NCI-H2171 (cell line): ENCODE data around the gene SCAMP3.

ENCODE experiments used
- DNase-seq: peaks from one replicate; lab custom pipeline; 2025; lab: John Stamatoyannopoulos, UW

SCAMP3 gene

DNA sequence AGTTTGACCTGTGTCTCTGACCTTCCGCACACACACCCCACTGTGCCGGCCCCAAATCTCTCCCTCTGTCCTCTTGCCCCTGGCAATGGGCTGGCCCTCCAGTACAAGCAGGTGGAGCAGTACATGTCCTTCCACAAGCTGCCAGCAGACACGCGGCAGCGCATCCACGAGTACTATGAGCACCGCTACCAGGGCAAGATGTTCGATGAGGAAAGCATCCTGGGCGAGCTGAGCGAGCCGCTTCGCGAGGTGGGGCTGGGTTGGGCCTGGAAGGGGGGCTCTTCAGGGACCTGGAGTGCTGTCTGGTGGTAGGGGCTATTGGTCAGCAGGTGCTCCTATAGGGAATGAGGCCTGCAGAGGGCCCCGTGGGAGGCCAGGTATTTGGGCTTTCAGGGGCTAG is 22.9 kb upstream of the SCAMP3 start:
- no peak for DNase-seq

DNA sequence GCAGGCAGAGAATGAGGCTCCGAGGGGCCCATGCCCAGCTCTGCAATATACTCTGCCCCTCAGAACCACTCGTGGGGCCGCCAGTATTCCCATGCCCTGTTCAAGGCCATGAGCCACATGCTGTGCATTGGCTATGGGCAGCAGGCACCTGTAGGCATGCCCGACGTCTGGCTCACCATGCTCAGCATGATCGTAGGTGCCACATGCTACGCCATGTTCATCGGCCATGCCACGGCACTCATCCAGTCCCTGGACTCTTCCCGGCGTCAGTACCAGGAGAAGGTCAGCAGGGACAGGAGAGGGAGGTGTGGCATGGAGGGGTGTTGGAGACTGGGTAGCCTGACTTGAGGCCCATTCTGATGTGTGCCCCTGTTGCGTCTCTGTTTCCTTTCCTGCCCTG is 22.3 kb upstream of the SCAMP3 start:
- no peak for DNase-seq

DNA sequence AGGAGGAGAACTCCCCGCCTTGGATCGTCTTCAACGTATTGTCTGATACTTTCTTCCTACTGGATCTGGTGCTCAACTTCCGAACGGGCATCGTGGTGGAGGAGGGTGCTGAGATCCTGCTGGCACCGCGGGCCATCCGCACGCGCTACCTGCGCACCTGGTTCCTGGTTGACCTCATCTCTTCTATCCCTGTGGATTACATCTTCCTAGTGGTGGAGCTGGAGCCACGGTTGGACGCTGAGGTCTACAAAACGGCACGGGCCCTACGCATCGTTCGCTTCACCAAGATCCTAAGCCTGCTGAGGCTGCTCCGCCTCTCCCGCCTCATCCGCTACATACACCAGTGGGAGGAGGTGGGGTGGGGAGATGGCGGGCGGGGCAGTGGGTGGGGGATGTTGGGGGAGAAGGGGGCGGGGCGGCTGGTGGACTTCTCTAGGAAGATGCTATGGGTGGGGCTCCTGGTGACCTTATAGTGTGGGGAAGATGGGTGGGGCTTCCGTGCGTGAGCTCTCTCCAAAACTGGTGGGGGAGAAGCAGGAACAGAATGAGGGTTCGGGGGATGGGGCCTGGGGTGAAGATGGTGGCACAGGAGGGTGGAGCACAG is 20.4 kb upstream of the SCAMP3 start:
- no peak for DNase-seq

DNA sequence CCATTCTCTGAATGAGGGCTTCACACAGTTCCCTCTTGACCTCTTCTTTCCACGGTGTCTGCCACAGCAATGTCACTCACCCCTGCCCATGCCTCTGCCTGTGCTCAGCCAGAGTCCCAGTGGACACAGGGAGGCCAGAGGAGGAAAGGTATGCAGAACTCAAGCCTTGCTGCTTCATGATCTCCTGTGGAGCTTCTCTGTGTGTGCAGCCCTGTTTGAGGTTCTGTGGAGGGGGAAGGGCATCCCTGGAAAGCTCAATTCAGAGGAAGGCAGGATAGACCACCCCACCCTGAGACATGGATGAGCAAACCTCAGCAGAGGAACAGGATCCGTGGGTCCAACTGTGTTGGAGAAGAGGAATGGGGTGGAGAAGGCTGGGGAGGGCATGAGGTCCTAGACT is 17.1 kb upstream of the SCAMP3 start:
- DNase-seq: no peak

DNA sequence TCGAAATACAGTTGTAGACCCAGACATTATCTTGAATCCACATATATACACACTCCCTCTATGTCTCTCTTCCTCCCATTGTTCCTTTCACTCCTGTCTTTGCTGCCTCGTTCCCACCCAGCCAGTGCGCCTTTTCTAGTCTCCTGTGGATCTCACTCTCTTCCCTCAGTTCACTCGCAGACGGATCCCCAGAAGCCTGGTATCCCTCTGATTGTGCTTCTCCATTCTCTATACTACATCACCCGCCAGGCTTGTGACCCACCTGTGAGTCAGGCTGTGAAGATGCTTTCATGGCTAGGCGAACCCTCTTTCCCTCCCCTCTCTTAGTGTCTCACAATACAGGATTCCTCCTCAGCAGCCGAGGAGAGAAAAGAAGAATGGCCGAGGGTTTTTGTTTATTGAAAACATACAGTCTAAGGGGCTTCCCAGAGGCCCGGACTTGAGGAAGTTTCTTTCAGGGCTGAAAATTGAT is 16.6 kb upstream of the SCAMP3 start:
- DNase-seq: no peak

DNA sequence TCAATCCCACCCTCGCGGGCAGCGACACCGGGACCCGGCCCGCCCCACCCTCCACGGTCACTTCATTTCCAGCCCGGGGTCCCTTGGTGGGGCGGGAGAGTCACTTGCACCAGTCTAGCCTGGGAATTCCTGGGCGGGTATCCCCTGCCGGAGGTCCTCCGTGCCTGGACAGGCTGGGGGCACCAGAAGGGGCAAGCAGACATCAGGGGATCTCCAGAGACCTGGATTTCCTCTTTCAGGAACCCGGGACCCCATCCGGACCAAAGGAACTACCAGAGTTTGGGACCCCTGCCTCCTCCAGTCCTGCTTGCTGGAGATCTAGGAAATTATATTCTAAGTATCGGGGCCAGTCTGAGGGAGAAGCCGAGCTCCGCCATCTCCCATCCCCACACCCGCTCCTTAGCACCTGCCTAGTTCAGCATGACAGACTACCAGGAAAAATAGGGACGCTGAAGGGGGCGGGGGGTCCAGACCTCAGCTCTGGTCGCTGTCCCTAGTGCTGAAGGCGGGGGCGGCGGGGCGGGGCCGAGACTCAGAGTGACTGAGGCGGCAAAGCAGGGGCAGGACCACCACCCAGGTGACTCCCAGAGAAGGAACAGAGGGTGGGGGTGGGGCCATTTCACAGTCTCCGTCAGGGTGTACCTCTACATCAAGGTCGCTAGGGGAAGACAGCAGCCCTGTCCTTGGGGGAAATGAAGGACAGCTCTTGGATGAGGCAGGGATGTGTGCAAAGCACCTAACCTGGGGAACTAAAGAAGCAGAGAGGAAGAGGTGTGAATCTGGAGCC is 15.9 kb upstream of the SCAMP3 start:
- peak; percentile 79 for DNase-seq

DNA sequence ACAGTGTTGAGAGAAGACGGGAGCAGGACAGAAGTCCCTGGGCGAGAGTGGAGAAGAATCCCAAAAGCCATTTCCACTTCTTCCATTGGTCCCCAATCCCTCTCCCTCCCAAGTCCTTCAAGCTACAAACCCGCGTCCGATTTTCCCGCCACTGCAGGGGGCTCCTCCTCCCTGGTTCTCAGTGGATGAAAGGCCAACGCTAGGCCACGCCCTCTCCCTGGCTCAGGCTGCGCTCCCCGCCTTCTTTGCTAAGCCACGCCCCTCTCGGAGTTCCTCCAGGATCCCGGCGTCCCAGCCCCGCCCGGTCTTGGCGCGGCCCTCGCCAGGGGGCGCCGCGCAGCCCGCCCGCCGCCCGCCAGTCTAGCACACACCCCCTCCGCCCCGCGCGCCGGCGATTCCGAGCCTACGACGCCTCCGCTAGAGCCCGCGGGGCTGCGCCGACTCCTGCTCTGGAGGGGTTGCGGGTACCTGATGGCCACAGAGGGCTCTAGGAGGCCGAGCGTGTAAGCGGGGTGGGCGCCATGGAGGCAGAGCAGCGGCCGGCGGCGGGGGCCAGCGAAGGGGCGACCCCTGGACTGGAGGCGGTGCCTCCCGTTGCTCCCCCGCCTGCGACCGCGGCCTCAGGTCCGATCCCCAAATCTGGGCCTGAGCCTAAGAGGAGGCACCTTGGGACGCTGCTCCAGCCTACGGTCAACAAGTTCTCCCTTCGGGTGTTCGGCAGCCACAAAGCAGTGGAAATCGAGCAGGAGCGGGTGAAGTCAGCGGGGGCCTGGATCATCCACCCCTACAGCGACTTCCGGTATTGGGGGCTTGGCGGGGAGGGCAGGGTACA is 15.1 kb upstream of the SCAMP3 start, which contains the start of gene HCN3:
Gene HCN3, plus strand, starts transcription at position 394 of the 832 bp plus-strand sequence. Its CDS starts 128 bp downstream, at position 522.
- DNase-seq: peak; percentile 97

DNA sequence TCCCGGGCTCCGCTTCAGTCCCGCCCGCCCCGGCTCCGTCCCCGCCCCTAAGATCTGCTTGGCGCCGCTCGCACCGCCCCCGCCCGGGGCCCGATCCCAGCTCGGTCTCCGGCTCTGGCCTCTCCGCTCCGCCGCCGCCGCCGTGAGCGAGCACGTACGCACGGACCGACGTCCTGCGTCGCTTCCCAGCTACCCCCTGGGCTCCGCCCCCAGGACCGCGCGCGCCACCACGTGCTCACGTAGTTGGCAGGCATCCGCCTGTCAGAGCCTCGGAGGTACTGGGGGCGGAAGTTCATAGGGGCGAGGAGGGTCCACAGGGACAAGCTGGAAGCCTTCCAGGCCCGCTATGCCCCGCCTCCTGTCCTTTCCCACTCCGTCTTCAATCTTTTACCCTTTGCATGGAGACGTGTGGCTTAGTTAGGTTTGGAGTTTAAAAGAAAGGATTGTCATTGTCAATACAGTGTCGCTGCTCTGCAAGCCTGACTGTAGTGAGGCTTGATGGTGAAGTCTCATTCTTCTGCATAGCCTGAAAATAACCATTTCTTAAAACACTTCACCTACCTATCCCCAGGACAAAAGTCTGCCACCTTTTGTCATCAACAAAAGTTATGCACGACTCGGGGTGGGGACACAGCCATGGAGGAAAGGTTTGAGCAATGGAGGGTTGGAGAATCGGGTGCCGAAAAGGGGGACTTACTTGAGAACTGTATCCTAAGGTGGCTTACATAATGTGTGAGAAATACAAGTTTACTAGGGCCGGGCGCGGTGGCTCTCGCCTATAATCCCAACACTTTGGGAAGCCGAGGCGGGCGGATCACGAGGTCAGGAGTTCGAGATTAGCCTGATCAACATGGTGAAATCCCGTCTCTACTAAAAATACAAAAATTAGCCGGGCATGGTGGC is 11.4 kb upstream of the SCAMP3 start, which contains the start of gene CLK2:
Gene CLK2, minus strand, starts transcription at position 162 of the 903 bp plus-strand sequence. CDS start 2,527 bp downstream, outside the sequence.
- peak; percentile 94 for DNase-seq

DNA sequence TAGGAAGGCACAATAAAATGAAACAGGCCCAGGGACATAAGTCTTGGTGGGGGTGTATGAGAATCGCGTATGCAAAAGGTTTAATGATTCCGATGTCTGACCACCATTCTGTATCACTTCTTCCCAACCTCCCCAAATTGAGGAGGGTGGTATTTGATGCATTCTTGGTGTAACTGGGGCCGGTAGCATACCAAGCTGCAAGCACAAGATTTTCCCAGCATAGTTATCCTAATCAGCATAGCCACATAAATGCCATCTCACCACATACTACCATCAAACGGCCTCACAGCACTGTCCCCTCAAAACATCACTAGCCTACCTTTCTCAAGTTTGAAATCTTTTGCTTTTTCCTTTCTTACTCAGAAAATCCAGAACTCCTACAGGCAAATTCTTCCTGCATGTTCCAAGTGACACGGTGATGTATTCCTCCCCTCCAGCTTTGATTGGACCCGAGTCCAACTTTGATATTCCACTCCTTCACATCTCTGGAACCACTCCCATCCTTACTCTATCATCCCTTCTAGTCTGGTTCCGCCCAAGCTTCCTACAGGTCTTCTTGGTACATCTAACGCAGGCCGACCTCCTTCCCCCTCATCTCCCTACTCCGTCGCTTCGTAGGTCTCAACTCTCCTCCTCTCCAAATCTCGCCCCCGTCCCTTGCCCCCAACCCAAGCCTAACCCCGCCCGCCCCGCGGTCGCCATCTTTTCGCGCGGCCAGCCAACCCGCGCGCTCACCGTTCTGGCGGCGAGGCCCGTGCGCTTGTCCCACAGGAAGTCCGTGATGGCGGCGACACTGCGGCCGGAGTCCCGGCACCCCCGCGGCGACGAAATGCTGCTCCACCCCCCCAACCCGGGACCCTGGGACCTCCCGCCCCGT is 10.5 kb upstream of the SCAMP3 start:
- peak; percentile 77 for DNase-seq

DNA sequence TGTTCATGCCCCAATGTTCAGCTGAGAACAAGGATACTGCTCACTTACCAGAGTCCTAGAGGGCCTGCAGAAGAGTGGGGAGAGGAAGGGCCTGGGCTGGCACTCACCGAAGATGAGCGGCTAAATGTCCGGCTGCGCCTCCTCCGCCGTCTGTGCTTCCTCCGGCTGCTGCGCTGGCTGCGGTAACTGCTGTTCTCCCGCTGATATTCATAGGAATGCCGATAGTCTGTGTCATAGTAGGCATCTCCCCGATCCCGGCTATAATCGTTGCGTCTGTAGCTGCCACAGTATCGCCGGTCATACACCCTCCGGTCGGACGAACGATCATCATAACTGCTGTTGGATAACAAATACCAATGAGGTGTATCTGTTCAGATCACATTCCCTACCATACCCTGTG is 7.2 kb upstream of the SCAMP3 start:
- DNase-seq: no peak

DNA sequence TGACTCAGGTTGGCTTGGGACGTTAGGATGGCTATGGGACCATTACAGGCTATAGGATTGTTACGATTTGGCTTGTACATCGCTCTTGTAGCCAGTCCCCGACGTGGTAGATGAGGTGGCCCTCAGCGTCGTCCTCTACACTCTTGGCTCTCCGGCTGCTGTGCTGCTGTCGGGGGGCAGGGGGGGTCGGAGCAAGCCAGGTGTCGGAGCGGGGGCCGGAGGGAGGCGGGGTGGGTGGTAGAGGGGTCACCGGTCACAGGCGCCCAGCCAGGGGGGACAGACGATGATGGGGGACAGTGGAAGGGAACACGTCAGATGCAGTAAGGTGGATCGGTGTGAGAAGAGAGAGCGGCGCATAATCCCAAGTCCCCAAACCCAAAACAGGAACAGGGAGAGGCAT is 6.5 kb upstream of the SCAMP3 start:
- DNase-seq: no peak

DNA sequence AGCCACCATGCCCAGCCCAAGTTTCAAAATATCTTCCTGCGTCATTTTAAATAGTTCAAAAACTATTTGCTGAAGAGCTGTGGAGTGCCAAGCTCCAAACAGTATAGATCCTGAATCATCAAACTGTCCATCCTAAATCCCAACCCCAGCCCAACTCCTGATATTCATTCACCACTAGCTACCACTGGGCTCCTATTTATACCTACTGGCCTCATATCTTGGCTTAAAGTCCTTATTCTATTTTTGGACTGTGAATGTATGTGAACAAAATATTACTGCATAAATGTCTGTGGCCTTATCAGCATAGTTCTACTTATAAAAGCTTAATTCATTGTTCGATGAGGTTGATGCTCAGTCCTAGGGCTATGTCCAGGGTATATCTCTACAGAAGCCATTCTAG is 5.2 kb upstream of the SCAMP3 start:
- DNase-seq: no peak

DNA sequence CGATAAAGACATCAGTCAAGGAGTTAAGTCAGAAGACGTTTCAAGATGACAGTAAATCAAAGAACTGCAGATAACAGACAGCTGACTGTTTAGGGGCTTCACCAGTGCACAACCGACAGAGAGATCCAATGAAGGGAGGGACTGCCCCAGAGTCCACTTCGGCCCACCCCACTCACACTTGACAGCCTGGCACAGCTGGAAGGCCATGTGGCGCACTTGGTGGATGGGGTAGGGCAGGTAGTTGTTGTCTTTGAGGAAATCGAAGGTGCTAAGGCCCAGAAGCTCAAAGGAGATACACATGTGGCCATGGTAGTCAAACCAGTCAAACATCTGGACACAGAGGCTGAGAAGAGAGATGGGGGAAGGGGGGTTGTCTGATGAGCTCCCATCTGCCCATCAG is 4.4 kb upstream of the SCAMP3 start:
- DNase-seq: no peak

DNA sequence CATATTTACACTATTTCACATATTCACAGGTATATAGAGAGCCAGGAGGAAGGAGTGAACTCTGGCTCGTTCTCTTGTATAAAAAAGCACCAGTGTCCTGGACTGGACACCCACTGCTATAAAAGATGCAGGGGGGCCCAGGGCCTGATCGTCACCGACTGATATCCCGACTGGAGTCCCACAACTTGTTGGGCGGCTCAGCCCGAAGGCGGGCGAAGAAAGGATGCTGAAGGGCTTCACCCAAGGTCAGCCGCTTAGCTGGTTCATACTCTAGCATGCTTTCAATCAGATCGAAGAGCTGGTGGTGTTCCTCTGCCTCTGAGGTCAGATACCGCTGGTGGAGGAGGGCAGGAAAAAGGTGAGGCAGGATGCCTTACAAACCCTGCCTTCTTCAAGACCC is 907 bp upstream of the SCAMP3 start:
- DNase-seq: no peak

DNA sequence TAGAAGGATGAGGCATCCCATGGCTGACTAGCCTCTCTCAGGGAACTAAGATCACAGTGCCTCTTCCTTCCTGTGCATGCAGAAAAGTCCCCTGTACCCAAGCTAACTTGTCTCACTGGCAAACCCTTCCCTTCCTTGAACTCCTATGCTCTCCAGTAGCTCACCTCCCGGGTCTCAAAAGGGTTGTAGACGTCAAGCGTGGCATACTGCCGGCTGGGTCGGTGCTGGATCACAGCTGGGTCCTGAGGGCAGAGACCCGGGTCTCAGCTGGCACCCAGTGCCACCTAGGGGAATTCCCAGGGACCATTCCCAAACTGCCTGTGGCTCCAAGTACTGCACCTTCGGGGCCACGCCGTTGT is 688 bp downstream of the SCAMP3 start:
- DNase-seq: no peak

DNA sequence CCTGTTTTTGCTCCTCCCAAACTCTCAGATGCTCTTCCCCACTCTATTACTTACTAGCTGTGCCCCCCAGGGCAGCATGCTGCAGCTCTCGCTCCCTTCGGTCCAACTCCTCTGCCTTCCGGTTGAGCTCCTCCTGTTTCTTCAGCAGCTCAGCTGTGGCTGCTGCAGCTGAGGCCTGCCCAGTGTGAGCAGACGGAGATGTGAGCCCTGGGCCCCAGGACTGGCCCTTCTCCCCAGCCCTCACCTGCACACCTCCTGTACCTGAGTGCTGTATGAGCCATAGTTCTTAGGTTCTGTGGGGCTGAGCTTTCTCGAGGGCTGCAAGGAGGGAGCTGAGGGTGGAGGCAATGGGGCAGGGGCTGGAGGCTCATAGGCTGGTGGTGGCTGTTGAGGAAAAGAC is 1.9 kb downstream of the SCAMP3 start:
- DNase-seq: no peak

DNA sequence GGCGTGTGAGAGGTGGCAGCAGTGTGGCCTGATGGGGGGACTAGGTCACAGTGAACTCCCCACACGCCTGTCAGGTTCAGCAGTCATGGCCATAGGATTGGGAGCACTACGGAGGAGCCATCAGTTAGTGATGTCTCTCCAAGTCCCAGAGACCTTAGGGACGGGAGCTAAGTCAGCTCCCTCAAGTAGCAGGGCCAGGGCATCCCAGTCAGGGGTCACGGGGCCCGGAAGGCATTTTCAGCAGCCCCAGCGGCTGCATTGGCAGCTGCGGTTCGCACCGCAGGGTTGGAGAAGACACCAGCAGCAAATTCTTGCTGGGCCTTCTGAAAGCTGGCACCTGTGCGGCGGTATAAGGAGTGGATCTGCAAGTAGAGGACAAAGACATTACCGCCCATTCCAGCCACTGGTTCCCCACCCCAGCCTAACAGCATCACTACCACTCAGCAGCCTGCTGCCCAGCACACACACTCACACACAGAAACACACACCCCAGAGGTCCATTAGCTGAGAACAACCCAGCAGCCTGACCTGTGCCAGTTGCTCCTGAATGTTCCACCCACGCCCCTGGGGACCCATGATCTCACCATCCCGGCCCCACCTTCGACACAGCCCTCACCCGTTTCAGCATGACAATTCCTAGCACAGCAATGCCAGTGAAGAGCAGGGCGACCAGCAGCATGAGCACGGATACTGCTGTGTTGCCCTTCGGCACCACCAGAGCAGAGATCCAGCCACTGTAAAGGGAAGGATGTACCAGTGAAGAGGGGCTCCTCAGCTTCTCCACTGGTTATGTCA is 5.9 kb downstream of the SCAMP3 start:
- no peak for DNase-seq

DNA sequence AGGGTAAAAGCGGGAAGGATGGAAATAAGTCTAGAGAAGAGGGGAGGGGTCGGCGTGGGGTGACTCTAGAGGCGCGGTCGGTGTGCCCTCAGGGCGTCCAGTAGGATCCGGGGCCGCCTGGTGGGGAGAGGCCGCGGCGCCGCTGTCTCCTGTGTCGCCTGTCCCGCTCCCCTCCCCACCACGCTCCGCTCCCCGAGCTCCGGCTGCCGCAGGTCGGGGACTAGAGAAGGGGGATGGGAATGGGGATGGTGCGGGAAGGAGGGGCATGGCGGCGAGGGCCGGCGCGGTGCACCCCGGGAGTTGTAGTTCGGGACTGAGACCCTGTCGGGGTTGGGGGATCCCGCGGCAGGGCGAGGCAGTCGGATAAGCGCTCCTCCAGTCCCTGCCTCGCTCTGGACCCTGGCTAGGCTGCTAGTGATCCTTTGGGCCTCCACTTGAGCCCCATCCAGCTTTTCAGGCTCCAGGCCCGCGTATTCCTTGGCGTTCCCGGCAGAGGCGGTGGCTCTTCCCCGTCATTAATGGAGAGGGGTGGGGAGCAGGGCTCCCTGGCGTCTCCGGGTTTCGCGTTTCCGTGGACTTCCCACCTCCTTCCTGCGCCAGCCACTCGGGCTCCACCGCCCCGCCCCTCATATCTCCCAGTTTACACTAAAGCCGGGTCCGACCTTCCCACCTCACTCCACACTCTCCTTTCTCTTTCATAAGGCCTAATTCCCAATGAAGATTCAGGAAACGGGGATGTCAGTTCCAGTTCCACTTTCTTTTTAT is 6.7 kb downstream of the SCAMP3 start, which contains the start of gene ENTREP3:
Gene ENTREP3, minus strand, starts transcription at position 241 of the 765 bp plus-strand sequence. CDS start 606 bp downstream, outside the sequence.
- peak; percentile 87 for DNase-seq

DNA sequence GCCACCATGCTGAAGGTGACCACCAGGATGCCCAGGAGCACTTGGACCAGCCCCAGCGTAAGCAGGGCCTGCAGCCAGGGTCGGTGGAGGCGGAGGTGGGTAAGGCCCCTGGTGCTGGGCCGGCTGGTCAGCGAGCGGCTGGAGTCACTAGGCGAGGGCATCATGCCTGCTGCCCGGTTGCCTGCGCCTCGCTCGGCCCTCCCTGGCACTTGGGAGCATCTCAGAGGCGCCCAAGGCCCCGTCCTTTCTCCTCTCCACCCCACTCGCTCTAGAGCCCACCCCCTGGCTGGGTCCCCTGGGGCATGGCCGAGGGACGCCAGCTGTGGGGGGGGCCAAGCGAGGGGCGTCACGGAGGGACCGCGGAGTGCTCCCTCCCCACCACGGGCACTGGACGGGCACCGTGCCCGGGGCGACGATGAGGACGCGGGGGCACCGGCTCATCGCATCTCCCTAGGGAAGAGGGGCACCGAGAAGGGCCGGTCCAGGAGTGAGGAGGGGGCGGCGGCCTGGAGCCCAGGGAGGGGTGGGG is 7.4 kb downstream of the SCAMP3 start:
- peak; percentile 27 for DNase-seq
